ENCODE measurements around the gene BST2. TPM values are rescaled to one million over a fixed set of nuclear protein-coding genes. Genes with fewer than 3 reads are reported as not detected.

BST2 gene
- total and polyA plus RNA-seq, 9 of the 15 experiments (the other 6 are each of a cell fraction or from before 2014, with no cell fraction given) = 11.2 to 232 (median 151) TPM

DNA sequence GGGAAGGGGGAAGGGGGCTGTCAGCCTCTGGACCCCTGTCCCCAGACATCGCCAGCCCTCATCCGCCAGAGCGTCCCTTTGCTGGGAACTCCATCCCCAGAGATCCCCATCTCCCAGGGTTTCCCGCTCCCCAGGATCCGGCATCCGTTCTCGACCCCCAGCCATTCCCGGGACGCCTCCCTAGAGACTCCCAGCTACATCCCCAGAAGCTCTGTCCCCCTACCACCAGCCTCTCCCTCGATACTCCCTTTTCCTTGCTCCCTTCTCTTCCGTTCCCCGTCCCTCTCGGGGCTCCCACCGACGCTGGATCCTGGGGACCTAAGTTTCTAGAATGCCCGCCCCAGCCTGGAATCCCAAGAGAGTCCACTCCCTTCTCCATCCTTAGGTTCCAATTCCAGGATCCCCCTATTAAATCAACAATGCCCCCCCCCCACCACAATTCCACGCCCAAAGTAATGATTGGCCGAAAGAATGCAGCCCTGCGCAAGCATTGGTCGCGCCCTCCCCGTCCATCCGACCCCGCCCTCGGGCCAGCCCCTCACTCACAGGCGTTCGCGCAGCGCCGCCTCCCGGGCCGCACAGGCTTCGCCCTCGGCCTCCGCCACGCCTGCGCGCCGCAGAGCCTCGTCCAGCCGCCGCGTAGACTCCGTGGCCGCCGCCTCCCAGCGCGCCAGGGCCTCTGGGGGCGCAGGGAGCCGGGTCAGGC, 14.6 kb downstream of the BST2 start (continued):
- TF ChIP-seq, protein P1, sequence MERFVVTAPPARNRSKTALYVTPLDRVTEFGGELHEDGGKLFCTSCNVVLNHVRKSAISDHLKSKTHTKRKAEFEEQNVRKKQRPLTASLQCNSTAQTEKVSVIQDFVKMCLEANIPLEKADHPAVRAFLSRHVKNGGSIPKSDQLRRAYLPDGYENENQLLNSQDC (CRISPR knock-in tag; IDR thresholded peaks at IDR 0.05) = no peak
- TF ChIP-seq NFATC3 (IDR thresholded peaks at IDR 0.05) (no peak), SRSF9 (IDR thresholded peaks at IDR 0.05; ENCODE audit: borderline replicate concordance, low read depth, low read length) (no peak), CEBPB (tag; IDR thresholded peaks at IDR 0.05) (no peak), MEF2A (IDR thresholded peaks at IDR 0.05; ENCODE audit: control insufficient read depth, low read depth, low read length) (no peak), FOXP1 (CRISPR knock-in tag; IDR thresholded peaks at IDR 0.05) (peak; percentile 24; the same call in 1 of the 2 replicates), ZNF239 (CRISPR knock-in tag; IDR thresholded peaks at IDR 0.05) (no peak), THAP7 (CRISPR knock-in tag; IDR thresholded peaks at IDR 0.05) (no peak), KAT7 (CRISPR knock-in tag; IDR thresholded peaks at IDR 0.05; ENCODE audit: borderline replicate concordance) (no peak), SIN3A (IDR thresholded peaks at IDR 0.05; ENCODE audit: borderline replicate concordance in 2 of 2, control insufficient read depth in 1 of 2, low read depth in 2 of 2, low read length in 2 of 2) (0 out of 4 replicates have a peak, but pooled peaks have one; percentile 14 to 37), ASH1L (IDR thresholded peaks at IDR 0.05; ENCODE audit: borderline replicate concordance, low read depth, partially characterized antibody) (peak; percentile 25), HOXB6 (CRISPR knock-in tag; IDR thresholded peaks at IDR 0.05; ENCODE audit: borderline replicate concordance) (no peak), XRCC5 (IDR thresholded peaks at IDR 0.05; ENCODE audit: low read depth, low read length) (no peak), NFYB (IDR thresholded peaks at IDR 0.05; ENCODE audit: extremely low read depth, insufficient read length) (peak; percentile 75), DACH1 (IDR thresholded peaks at IDR 0.05; ENCODE audit: partially characterized antibody) (no peak), ZNF717 (CRISPR knock-in tag; IDR thresholded peaks at IDR 0.05) (no peak), SIRT6 (IDR thresholded peaks at IDR 0.05; ENCODE audit: low read depth, low read length) (no peak), SOX6 (IDR thresholded peaks at IDR 0.05) (peak; percentile 40; the same call in 1 of the 2 replicates), SAFB2 (IDR thresholded peaks at IDR 0.05; ENCODE audit: borderline replicate concordance, low read depth, low read length, severe bottlenecking) (no peak), PURB (CRISPR knock-in tag; IDR thresholded peaks at IDR 0.05; ENCODE audit: low read depth) (no peak), CREBBP (IDR thresholded peaks at IDR 0.05; ENCODE audit: low read depth, low read length) (no peak), RFX7 (CRISPR knock-in tag; IDR thresholded peaks at IDR 0.05) (no peak)
- TF ChIP-seq, protein P2, sequence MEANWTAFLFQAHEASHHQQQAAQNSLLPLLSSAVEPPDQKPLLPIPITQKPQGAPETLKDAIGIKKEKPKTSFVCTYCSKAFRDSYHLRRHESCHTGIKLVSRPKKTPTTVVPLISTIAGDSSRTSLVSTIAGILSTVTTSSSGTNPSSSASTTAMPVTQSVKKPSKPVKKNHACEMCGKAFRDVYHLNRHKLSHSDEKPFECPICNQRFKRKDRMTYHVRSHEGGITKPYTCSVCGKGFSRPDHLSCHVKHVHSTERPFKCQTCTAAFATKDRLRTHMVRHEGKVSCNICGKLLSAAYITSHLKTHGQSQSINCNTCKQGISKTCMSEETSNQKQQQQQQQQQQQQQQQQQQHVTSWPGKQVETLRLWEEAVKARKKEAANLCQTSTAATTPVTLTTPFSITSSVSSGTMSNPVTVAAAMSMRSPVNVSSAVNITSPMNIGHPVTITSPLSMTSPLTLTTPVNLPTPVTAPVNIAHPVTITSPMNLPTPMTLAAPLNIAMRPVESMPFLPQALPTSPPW (CRISPR knock-in tag; IDR thresholded peaks at IDR 0.05) = peak; percentile 89
- TF ChIP-seq, protein P3, sequence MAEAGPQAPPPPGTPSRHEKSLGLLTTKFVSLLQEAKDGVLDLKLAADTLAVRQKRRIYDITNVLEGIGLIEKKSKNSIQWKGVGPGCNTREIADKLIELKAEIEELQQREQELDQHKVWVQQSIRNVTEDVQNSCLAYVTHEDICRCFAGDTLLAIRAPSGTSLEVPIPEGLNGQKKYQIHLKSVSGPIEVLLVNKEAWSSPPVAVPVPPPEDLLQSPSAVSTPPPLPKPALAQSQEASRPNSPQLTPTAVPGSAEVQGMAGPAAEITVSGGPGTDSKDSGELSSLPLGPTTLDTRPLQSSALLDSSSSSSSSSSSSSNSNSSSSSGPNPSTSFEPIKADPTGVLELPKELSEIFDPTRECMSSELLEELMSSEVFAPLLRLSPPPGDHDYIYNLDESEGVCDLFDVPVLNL (CRISPR knock-in tag; IDR thresholded peaks at IDR 0.05; ENCODE audit: low read depth) = no peak
- TF ChIP-seq, protein P4, sequence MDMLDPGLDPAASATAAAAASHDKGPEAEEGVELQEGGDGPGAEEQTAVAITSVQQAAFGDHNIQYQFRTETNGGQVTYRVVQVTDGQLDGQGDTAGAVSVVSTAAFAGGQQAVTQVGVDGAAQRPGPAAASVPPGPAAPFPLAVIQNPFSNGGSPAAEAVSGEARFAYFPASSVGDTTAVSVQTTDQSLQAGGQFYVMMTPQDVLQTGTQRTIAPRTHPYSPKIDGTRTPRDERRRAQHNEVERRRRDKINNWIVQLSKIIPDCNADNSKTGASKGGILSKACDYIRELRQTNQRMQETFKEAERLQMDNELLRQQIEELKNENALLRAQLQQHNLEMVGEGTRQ (CRISPR knock-in tag; IDR thresholded peaks at IDR 0.05) = no peak
